Stomach (tissue), 4 donors: ENCODE measurements around the gene CLDN3.

Source experiments
- EP300 ChIP-seq: sonication (generic); formaldehyde crosslinking; IDR thresholded peaks from one replicate; pipeline ENCODE4 v1.6.1; 2017; ENCODE audit warnings: antibody characterized with exemption
- POLR2AphosphoS5 ChIP-seq, 3 donors: sonication (generic); formaldehyde crosslinking; IDR thresholded peaks; one replicate each; pipeline ENCODE4 v1.6.1; 2016; ENCODE audit warnings: antibody characterized with exemption in 3 of 3
- TF ChIP-seq, protein P1 (sequence below), 7 experiments: fragments of 450-650 bp in 4 of 7; fragments of 200-600 bp in 3 of 7; sonication (generic) in 3 of 7; IDR thresholded peaks; one replicate each; pipeline ENCODE4 v1.5.1; 2016 to 2019; ENCODE audit warnings: antibody characterized with exemption in 7 of 7, control low read depth in 2 of 7, mild to moderate bottlenecking in 1 of 7

DNA sequence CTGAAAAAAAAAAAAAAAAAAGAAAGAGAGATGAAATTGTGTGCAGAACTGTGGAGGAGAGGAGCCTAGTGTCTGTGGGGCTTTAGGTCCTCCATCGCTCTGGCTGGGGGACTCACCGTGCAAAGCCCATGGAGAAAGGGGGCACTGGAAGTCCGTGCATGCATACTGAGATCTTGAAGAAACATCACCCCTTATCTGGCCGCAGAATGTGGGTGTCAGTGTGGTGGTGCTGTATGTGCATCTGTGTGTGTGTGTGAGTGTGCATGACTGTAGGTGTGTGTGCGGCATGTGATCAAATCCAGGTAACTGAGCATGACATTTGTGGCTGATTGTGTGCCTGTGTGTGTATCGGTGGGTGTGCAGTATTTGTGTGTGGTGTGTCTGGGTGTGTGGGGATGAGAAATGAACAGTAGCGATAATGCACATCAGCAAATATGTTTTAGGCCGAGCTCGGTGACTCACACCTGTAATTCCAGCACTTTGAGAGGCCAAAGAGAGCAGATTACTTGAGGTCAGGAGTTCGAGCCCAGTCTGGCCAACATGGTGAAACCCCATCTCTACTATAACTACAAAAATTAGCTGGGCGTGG, 8.8 kb upstream of the CLDN3 start:
- no peak for TF ChIP-seq POLR2AphosphoS5 (IDR thresholded peaks at IDR 0.05)
- TF ChIP-seq, protein P1, sequence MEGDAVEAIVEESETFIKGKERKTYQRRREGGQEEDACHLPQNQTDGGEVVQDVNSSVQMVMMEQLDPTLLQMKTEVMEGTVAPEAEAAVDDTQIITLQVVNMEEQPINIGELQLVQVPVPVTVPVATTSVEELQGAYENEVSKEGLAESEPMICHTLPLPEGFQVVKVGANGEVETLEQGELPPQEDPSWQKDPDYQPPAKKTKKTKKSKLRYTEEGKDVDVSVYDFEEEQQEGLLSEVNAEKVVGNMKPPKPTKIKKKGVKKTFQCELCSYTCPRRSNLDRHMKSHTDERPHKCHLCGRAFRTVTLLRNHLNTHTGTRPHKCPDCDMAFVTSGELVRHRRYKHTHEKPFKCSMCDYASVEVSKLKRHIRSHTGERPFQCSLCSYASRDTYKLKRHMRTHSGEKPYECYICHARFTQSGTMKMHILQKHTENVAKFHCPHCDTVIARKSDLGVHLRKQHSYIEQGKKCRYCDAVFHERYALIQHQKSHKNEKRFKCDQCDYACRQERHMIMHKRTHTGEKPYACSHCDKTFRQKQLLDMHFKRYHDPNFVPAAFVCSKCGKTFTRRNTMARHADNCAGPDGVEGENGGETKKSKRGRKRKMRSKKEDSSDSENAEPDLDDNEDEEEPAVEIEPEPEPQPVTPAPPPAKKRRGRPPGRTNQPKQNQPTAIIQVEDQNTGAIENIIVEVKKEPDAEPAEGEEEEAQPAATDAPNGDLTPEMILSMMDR (IDR thresholded peaks at IDR 0.05), result no peak
- no peak for TF ChIP-seq EP300
